ENCODE measurements around the gene DDRGK1.

Gene DDRGK1

GRCh38 chr20:3195590-3196237, 8.8 kb downstream of the DDRGK1 start:
- no peak for DNase-seq (ENCODE audit: low spot score)
- TF ChIP-seq CTCF (IDR thresholded peaks at IDR 0.05; ENCODE audit: extremely low read depth, missing control alignments): no peak

DNA sequence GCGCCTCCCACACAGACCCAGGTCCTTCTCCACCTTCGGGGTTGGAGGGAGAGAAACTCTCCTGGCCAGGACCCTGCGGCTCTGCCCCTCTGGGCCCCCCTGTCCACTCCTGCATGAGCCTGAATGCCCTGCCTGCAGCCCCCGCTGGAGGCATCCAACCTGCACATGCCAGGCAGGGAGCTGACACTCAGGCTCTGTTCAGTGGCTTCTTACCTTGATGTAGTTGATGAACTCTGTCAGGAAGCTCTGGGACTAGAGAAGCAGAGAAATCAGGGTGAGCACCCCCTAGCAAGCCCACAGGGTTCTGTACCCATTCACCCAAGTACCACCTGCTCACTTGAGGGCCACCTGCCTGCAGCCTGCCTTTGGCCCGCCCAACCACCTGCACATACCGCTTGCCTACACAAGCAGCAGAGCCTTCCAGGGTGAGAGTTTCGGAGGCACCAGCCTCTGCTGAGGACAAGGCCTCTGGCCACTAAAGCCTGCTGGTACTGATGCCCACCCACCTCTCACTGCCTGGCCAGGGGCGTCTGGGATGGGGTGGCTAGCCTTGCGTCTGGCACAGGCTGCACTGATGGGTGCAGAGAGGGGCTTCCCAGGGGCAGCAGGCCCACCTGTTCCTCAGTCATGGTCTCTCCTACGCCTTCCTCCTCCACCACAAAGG, 9.7 kb downstream of the DDRGK1 start:
- TF ChIP-seq CTCF (IDR thresholded peaks at IDR 0.05; ENCODE audit: extremely low read depth, missing control alignments): no peak
- DNase-seq (ENCODE audit: low spot score): no peak

DNA sequence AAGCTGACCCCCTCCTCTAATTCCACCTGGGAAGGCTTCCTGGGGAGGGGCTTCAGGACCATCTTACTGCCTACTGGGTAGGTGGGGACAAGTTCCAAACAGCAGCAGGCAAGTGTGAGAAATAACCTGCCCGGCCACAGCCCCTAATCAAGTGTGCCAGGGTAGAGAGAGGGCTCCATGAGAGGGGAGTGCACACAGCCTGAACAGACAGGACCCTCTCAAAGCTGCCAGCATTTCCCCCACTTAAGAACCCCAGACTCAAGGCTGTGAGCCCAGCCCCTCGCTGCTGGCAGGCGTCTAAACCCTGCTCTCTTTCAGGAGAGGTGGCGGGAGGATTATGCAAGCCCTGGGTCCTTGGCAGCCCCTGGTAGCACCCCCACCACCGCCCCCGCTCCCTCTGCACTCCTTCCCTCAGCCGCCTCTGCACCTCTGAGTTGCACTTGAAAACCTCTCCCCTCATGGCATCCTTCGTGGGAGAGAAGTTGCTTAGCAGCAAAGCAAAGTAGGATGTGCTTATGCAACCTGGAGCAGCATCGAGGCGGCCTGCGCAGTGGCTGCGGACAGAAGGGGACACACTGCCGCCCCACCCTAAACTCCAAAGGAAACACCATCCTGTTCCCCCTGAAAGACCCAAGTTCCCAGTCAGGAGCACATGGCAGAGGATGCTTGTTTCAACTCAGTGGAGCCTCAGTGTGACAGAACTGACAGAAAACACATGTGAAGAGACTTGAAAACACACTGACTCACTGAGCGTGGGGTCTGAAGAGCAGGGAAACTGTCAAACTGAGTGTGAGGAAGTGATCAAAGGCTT, 10.5 kb downstream of the DDRGK1 start:
- TF ChIP-seq CTCF (IDR thresholded peaks at IDR 0.05; ENCODE audit: extremely low read depth, missing control alignments): no peak
- DNase-seq (ENCODE audit: low spot score): no peak

DNA sequence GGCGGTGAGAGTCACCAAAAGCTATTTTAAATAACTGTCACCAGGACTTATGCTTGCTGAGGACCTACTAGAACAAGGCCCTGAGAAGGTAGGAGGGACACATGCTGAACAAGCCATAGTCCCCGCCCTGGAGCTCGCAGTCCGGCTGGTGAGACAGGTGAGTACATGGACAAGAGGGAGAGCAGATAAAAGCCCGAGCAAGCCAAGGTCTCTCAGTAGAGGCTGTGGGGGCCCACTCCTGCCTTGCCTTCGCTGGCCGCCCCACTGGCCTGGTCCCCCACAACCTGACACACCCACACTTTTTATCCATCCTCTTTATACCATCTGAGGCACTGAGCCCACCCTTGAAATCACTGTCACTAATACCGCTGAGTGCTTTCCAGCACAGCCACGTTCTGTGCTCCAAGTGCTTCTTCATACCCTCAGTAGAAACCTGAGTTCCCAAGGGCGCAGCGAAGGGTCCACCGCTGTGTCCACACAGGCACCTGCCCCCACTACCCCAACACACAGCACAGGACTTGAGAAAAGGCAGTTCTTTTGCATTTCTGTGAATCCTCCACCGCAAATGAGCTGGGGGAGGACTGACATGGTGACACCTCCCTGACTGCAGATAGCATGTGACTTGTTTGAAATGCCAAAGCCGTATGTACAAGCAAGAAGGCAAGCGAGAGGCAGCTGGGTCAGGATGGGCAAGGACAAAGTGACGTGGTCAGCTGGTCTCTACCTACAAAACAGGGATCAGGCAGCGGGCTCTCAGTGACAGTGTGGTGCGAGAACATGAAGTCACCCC, 12.1 kb downstream of the DDRGK1 start:
- no peak for TF ChIP-seq CTCF (IDR thresholded peaks at IDR 0.05; ENCODE audit: extremely low read depth, missing control alignments)
- no peak for DNase-seq (ENCODE audit: low spot score)

DNA sequence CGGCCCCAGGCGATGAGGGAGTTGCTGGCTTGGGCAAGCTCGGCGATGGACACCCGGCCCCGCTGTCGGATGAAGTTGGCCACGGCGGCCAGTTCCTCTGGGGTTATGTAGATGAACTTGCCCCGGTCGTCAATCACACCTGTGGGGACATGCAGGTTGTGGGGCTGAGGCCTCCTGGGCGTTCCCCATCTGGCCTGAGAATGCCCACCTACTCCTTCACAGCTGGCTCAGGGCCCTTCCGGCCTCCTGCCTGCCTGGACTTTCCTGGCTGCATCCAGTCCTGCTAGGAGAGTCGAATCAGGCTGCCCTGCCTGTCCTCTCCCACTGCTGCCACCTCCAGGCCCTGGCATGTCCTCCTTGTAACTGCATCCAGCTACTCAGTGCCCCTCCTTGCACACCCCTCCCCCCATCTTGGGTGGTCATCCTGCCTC, 13.8 kb downstream of the DDRGK1 start:
- TF ChIP-seq CTCF (IDR thresholded peaks at IDR 0.05; ENCODE audit: extremely low read depth, missing control alignments): no peak
- DNase-seq (ENCODE audit: low spot score): no peak

DNA sequence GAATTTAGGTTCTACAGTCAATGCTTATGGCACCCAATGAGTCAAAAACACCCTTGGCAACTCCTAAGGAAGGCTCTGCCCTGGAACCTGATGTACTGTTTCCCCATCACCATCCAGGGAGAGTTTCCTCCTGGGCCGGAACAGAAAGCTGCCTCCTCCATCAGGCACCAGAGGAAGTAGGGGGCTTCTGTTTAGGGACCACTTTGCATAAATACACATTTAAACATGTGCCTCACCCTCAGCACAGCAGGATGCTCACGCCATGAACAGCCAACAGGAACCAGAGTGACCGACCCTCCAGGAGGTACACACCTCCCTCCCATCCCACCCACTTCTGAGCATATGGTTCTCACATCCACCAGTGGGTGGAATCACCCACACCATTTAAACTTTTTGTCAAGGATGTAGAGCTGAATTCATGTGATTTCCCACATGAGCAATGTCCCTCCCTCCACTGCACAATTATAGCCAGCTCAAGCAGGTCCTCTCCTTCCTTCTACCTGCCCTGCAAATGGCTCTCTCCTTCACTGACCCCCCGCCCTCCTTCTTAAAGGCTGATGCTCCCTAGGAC, 14.8 kb downstream of the DDRGK1 start:
- no peak for DNase-seq (ENCODE audit: low spot score)
- TF ChIP-seq CTCF (IDR thresholded peaks at IDR 0.05; ENCODE audit: extremely low read depth, missing control alignments): no peak
